IPS-18a (cell line): ENCODE data around the gene PGLYRP4.

ENCODE experiments used
- H3K27ac ChIP-seq: one replicate; pipeline ENCODE4 v1.5.1; 2013; ENCODE audit warnings: low read length
- H3K27me3 ChIP-seq: one replicate; pipeline ENCODE4 v1.6.1; 2013; ENCODE audit warnings: mild to moderate bottlenecking, low read length; ENCODE audit not compliant: control insufficient read depth, insufficient read depth
- H3K36me3 ChIP-seq: one replicate; pipeline ENCODE4 v1.6.1; 2013; ENCODE audit warnings: low read depth, low read length; ENCODE audit not compliant: control insufficient read depth
- H3K4me1 ChIP-seq: one replicate; pipeline ENCODE4 v1.6.1; 2013; ENCODE audit warnings: low read depth, low read length; ENCODE audit not compliant: control insufficient read depth
- H3K4me3 ChIP-seq: one replicate; pipeline ENCODE4 v1.5.1; 2013; ENCODE audit warnings: low read length
- H3K9ac ChIP-seq: one replicate; pipeline ENCODE4 v1.6.1; 2013; ENCODE audit warnings: mild to moderate bottlenecking, low read length, moderate library complexity
- H3K9me3 ChIP-seq: one replicate; pipeline ENCODE4 v1.6.1; 2013; ENCODE audit warnings: low read depth, low read length; ENCODE audit not compliant: control insufficient read depth

The PGLYRP4 gene

GRCh38 chr1:153361480-153362109, 13.0 kb upstream of the PGLYRP4 start:
- no peaks in the 10 kb centered on the region for H3K9me3 ChIP-seq
- H3K4me1 ChIP-seq: no peaks in the 10 kb centered on the region
- H3K36me3 ChIP-seq: no peaks in the 10 kb centered on the region
- no peak overlapping the region for H3K4me3 ChIP-seq
- no peak overlapping the region for H3K27ac ChIP-seq
- no peaks in the 10 kb centered on the region for H3K27me3 ChIP-seq
- no peak overlapping the region for H3K9ac ChIP-seq

- Histone ChIP-seq H3K9me3 (no peaks in the 10 kb centered on the region), H3K27ac (no peak overlapping the region), H3K27me3 (no peaks in the 10 kb centered on the region), H3K36me3 (no peaks in the 10 kb centered on the region), H3K9ac (no peak overlapping the region), H3K4me3 (no peak overlapping the region), H3K4me1 (no peaks in the 10 kb centered on the region)
Measured at GRCh38 chr1:153360592-153361479, 12.2 kb upstream of the PGLYRP4 start.

GRCh38 chr1:153360190-153360589, 11.5 kb upstream of the PGLYRP4 start:
- H3K4me1 ChIP-seq: no peaks in the 10 kb centered on the region
- H3K9me3 ChIP-seq: no peaks in the 10 kb centered on the region

GRCh38 chr1:153359241-153359640, 10.6 kb upstream of the PGLYRP4 start:
- Histone ChIP-seq H3K27me3 (no peaks in the 10 kb centered on the region), H3K9me3 (no peaks in the 10 kb centered on the region), H3K9ac (no peak overlapping the region), H3K36me3 (no peaks in the 10 kb centered on the region), H3K27ac (no peak overlapping the region), H3K4me3 (no peak overlapping the region), H3K4me1 (no peaks in the 10 kb centered on the region)

More at GRCh38 chr1:153360190-153360589, 11.5 kb upstream of the PGLYRP4 start:
- H3K36me3 ChIP-seq: no peaks in the 10 kb centered on the region
- H3K27ac ChIP-seq: no peak overlapping the region
- no peak overlapping the region for H3K4me3 ChIP-seq
- H3K9ac ChIP-seq: no peak overlapping the region
- no peaks in the 10 kb centered on the region for H3K27me3 ChIP-seq

- no peak overlapping the region for H3K9ac ChIP-seq
- H3K36me3 ChIP-seq: no peaks in the 10 kb centered on the region
- no peak overlapping the region for H3K27ac ChIP-seq
- no peaks in the 10 kb centered on the region for H3K27me3 ChIP-seq
- no peak overlapping the region for H3K4me3 ChIP-seq
- no peaks in the 10 kb centered on the region for H3K4me1 ChIP-seq
- no peaks in the 10 kb centered on the region for H3K9me3 ChIP-seq
Measured at GRCh38 chr1:153358691-153358975, 10.0 kb upstream of the PGLYRP4 start.

GRCh38 chr1:153357853-153358690, 9.4 kb upstream of the PGLYRP4 start, which contains the start of gene S100A9:
S100A9 (plus strand) TSS chr1:153357854; CDS start chr1:153358284, 430 bp downstream.
- no peak within 1 kb of the TSS for H3K4me3 ChIP-seq
- no peaks in the 10 kb centered on the region for H3K36me3 ChIP-seq
- no peaks in the 10 kb centered on the region for H3K4me1 ChIP-seq
- H3K27ac ChIP-seq: no peak within 1 kb of the TSS
- H3K9ac ChIP-seq: no peak within 1 kb of the TSS
- no peaks in the 10 kb centered on the region for H3K9me3 ChIP-seq
- H3K27me3 ChIP-seq: no peaks in the 10 kb centered on the region

GRCh38 chr1:153357076-153357852, 8.6 kb upstream of the PGLYRP4 start:
- no peaks in the 10 kb centered on the region for H3K27me3 ChIP-seq
- no peaks in the 10 kb centered on the region for H3K36me3 ChIP-seq
- no peak overlapping the region for H3K9ac ChIP-seq
- H3K27ac ChIP-seq: no peak overlapping the region
- H3K4me3 ChIP-seq: no peak overlapping the region
- H3K4me1 ChIP-seq: no peaks in the 10 kb centered on the region
- no peaks in the 10 kb centered on the region for H3K9me3 ChIP-seq

GRCh38 chr1:153356392-153357075, 7.9 kb upstream of the PGLYRP4 start:
- Histone ChIP-seq H3K4me3 (no peak overlapping the region), H3K9me3 (no peaks in the 10 kb centered on the region), H3K27ac (no peak overlapping the region), H3K27me3 (no peaks in the 10 kb centered on the region), H3K36me3 (no peaks in the 10 kb centered on the region), H3K9ac (no peak overlapping the region), H3K4me1 (no peaks in the 10 kb centered on the region)

- Histone ChIP-seq H3K9ac (no peak overlapping the region), H3K4me1 (no peaks in the 10 kb centered on the region), H3K9me3 (no peaks in the 10 kb centered on the region), H3K36me3 (no peaks in the 10 kb centered on the region), H3K27me3 (no peaks in the 10 kb centered on the region), H3K4me3 (no peak overlapping the region), H3K27ac (no peak overlapping the region)
Measured at GRCh38 chr1:153355445-153356071, 6.9 kb upstream of the PGLYRP4 start.

GRCh38 chr1:153354515-153355193, 6.0 kb upstream of the PGLYRP4 start:
- Histone ChIP-seq H3K9me3 (no peaks in the 10 kb centered on the region), H3K4me1 (no peaks in the 10 kb centered on the region), H3K4me3 (no peak overlapping the region), H3K27ac (no peak overlapping the region), H3K27me3 (no peaks in the 10 kb centered on the region), H3K9ac (no peak overlapping the region), H3K36me3 (no peaks in the 10 kb centered on the region)
